GM13976 (cell line): Measurements from ENCODE around the gene DCC.
A peak's percentile ranks its signal among the peaks of the same experiment; 100 is the strongest.

ENCODE experiments used
- DNase-seq: peaks from one replicate; pipeline ENCODE4 v3.0.0; 2012; ENCODE audit warnings: low spot score
- CTCF ChIP-seq: IDR thresholded peaks from 2 replicates; pipeline ENCODE4 v1.5.1; 2012; ENCODE audit warnings: borderline replicate concordance, mild to moderate bottlenecking; ENCODE audit not compliant: insufficient read depth; ENCODE audit errors: extremely low read depth, missing control alignments, control extremely low read depth
- in situ Hi-C: fragments of 300-500 bp; cut with MboI; formaldehyde crosslinking; loops from one replicate; pipeline ENCODE4 v1.12.0; 2022; ENCODE audit warnings: low sequenced_read_pairs, mixed read lengths, inconsistent platforms; ENCODE audit not compliant: unreplicated experiment

Gene DCC

DNA sequence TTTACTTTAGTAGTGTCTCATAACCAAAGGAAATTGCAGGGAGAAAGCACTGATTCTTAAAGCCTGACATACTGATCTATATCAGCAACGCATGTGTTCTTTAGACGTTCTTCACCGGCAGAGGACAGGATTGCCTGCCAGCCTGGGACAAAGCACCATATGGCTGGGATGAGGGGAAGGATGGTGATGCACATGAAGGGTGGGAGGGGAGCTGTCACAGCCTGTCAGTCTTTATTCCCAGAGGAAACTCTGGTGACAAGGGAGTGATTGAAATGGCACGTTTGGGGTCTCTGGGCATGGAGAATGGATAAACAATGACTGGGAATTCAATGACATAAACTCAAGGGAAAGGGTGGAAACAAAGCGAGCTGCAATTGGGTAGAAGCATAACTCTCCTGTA, 808.1 kb downstream of the DCC start:
- no peak for DNase-seq
- in situ Hi-C loops = no loop called here
- TF ChIP-seq CTCF = no peak

DNA sequence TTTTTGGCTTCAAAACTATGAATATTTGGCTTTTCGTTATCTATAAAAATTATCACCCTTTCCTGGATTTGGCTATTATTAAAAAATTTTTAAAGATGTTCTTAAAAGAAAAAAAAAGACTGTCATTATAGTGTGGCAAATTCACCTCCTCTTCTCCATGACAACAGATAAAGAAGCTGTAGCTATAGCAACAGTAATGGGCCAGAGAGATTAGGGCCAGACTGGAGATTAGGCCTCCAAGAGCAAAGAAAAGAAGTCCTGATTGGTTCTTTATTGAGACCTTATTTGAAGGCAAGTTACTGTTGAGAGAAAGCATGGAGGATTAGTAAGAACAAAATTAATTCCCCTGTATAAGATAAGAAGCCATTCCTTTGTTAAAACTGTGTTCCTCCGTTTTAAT, 812.5 kb downstream of the DCC start:
- in situ Hi-C loops = no loop called here
- no peak for TF ChIP-seq CTCF
- DNase-seq = no peak

GRCh38 chr18:53153281-53153680, 813.3 kb downstream of the DCC start:
- in situ Hi-C loops = no loop called here
- peak; percentile 26 for TF ChIP-seq CTCF
- DNase-seq = peak; percentile 6

- no peak for TF ChIP-seq CTCF
- no peak for DNase-seq
- in situ Hi-C loops = no loop called here
Observed at GRCh38 chr18:53153800-53154199, 813.8 kb downstream of the DCC start.

DNA sequence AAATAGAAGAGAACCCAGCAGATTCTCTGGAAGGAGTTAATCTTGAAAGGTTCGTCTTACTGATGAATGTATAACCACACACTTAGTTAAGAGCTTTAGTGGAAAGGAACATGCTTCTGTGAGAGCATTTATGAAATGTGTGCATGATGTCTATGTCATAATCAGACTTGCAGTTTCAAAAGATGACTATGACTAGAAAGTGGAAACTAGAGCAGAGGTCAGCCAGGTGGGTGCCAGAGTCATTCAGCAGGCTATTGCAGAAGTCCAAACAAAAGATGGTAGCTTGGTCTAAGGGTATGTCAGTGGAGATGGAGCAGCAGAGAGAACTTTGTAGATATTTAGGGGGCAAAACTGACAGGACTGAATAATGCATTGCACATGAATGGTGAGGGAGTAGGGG, 825.8 kb downstream of the DCC start:
- DNase-seq = no peak
- no peak for TF ChIP-seq CTCF
- in situ Hi-C loops = no loop called here

- no peak for TF ChIP-seq CTCF
- in situ Hi-C loops = no loop called here
- no peak for DNase-seq
Observed at GRCh38 chr18:53169346-53169745, 829.3 kb downstream of the DCC start.

DNA sequence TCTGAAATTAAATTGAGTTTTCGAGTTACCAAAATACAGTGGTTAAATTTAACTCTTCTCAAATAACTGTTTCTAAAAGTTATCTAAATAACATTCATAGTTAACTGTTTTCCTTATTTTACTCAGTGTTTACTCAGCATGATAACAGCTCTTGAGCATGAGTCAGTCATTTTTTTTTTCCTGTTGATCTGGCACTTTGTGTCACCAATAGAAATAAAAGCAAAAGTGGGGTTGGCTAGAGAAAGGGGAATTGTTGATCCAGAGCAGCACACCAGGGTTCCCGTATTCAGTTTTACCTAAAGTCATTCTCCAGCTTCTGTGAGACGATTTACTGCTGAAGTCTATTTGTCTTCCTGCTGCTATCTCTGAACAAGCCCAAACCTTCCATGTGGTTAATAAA, 851.6 kb downstream of the DCC start:
- TF ChIP-seq CTCF = no peak
- in situ Hi-C loops = no loop called here
- no peak for DNase-seq
